Measurements from ENCODE around the gene AGK.

Gene AGK

GRCh38 chr7:141513720-141514119, 37.5 kb upstream of the AGK start:
- no peak overlapping the region for H3K18ac ChIP-seq (ENCODE audit: low read length)
- H3K56ac ChIP-seq (ENCODE audit: low read length) = no peak overlapping the region
- no peaks in the 10 kb centered on the region for H3K79me1 ChIP-seq (ENCODE audit: low read length)
- peaks cover 2% of the 10 kb centered on the region for H3K4me1 ChIP-seq (ENCODE audit: control insufficient read depth, low read depth, low read length)
- no peak overlapping the region for H2AK5ac ChIP-seq (ENCODE audit: low read length)
- H3K4me3 ChIP-seq (ENCODE audit: low read length) = no peak overlapping the region
- no peak overlapping the region for H4K5ac ChIP-seq (ENCODE audit: low read length)
- no CpG with 5 or more reads among the region's 1 CpG for WGBS (ENCODE audit: extremely low coverage, insufficient coverage, low lambda C conversion rate)
- H3K79me2 ChIP-seq (ENCODE audit: control insufficient read depth, insufficient read depth, low read length) = no peaks in the 10 kb centered on the region
- H2BK5ac ChIP-seq (ENCODE audit: low read length) = no peak overlapping the region
- H3K9ac ChIP-seq (ENCODE audit: low read length) = no peak overlapping the region
- no peak overlapping the region for H3K27ac ChIP-seq (ENCODE audit: low read depth, low read length)
- DNase-seq = no peak
- no peak overlapping the region for H4K8ac ChIP-seq (ENCODE audit: low read depth, low read length)
- no peaks in the 10 kb centered on the region for H3K27me3 ChIP-seq (ENCODE audit: insufficient read depth, low read length, poor library complexity)
- no peak overlapping the region for H2BK15ac ChIP-seq (replicated peaks; ENCODE audit: low read depth)
- H2BK120ac ChIP-seq (ENCODE audit: low read depth, low read length) = no peak overlapping the region
- H3K36me3 ChIP-seq (ENCODE audit: control insufficient read depth, insufficient read depth, low read length) = no peaks in the 10 kb centered on the region
- H3K4ac ChIP-seq (ENCODE audit: low read depth, low read length) = no peak overlapping the region
- no peak overlapping the region for H3K23ac ChIP-seq (ENCODE audit: low read length)
- no peak overlapping the region for H3K4me2 ChIP-seq (ENCODE audit: low read length)

DNA sequence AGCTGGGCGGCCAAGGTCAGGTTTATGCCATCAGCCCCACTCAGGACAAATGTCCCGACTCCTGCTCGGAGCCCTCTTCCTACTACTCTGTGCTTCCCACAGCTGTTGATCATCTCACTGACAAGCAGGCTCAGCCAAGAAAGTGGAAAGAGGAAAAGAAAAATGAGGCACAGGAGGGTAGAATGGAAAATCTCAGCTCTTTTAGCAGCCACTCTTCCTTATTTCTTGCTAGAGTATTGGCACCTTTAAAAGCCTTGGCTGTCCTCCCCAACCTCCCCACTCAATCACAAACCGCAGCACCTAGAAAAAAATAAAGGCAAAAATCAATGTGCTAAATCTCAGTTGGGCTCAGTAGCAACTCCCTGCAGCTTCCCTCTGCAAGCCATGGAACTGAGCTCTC, 35.3 kb upstream of the AGK start:
- no peak overlapping the region for H3K18ac ChIP-seq (ENCODE audit: low read length)
- H3K4me3 ChIP-seq (ENCODE audit: low read length) = no peak overlapping the region
- H3K36me3 ChIP-seq (ENCODE audit: control insufficient read depth, insufficient read depth, low read length) = no peaks in the 10 kb centered on the region
- no peak overlapping the region for H3K27ac ChIP-seq (ENCODE audit: low read depth, low read length)
- no peak overlapping the region for H2AK5ac ChIP-seq (ENCODE audit: low read length)
- H2BK5ac ChIP-seq (ENCODE audit: low read length) = no peak overlapping the region
- no peak overlapping the region for H3K4ac ChIP-seq (ENCODE audit: low read depth, low read length)
- H3K27me3 ChIP-seq (ENCODE audit: insufficient read depth, low read length, poor library complexity) = no peaks in the 10 kb centered on the region
- H4K8ac ChIP-seq (ENCODE audit: low read depth, low read length) = no peak overlapping the region
- H3K9ac ChIP-seq (ENCODE audit: low read length) = no peak overlapping the region
- H2BK120ac ChIP-seq (ENCODE audit: low read depth, low read length) = no peak overlapping the region
- no peak overlapping the region for H4K5ac ChIP-seq (ENCODE audit: low read length)
- H3K79me1 ChIP-seq (ENCODE audit: low read length) = no peaks in the 10 kb centered on the region
- peaks cover 1% of the 10 kb centered on the region for H3K4me1 ChIP-seq (ENCODE audit: control insufficient read depth, low read depth, low read length)
- no peak overlapping the region for H3K56ac ChIP-seq (ENCODE audit: low read length)
- no peak overlapping the region for H2BK15ac ChIP-seq (replicated peaks; ENCODE audit: low read depth)
- no peak overlapping the region for H3K23ac ChIP-seq (ENCODE audit: low read length)
- DNase-seq = no peak
- WGBS (ENCODE audit: extremely low coverage, insufficient coverage, low lambda C conversion rate) = no CpG with 5 or more reads among the region's 4 CpGs
- no peaks in the 10 kb centered on the region for H3K79me2 ChIP-seq (ENCODE audit: control insufficient read depth, insufficient read depth, low read length)
- no peak overlapping the region for H3K4me2 ChIP-seq (ENCODE audit: low read length)

GRCh38 chr7:141519623-141520022, 31.6 kb upstream of the AGK start:
- no peak overlapping the region for H3K9ac ChIP-seq (ENCODE audit: low read length)
- no peaks in the 10 kb centered on the region for H3K79me2 ChIP-seq (ENCODE audit: control insufficient read depth, insufficient read depth, low read length)
- H3K36me3 ChIP-seq (ENCODE audit: control insufficient read depth, insufficient read depth, low read length) = no peaks in the 10 kb centered on the region
- H3K4me3 ChIP-seq (ENCODE audit: low read length) = no peak overlapping the region
- no peak overlapping the region for H3K23ac ChIP-seq (ENCODE audit: low read length)
- WGBS (ENCODE audit: extremely low coverage, insufficient coverage, low lambda C conversion rate) = no CpG with 5 or more reads among the region's 4 CpGs
- H3K56ac ChIP-seq (ENCODE audit: low read length) = no peak overlapping the region
- H3K27me3 ChIP-seq (ENCODE audit: insufficient read depth, low read length, poor library complexity) = no peaks in the 10 kb centered on the region
- no peak overlapping the region for H3K18ac ChIP-seq (ENCODE audit: low read length)
- no peaks in the 10 kb centered on the region for H3K4me1 ChIP-seq (ENCODE audit: control insufficient read depth, low read depth, low read length)
- no peak for DNase-seq
- no peak overlapping the region for H3K4me2 ChIP-seq (ENCODE audit: low read length)
- H4K5ac ChIP-seq (ENCODE audit: low read length) = no peak overlapping the region
- no peaks in the 10 kb centered on the region for H3K79me1 ChIP-seq (ENCODE audit: low read length)
- no peak overlapping the region for H4K8ac ChIP-seq (ENCODE audit: low read depth, low read length)
- H2BK120ac ChIP-seq (ENCODE audit: low read depth, low read length) = no peak overlapping the region
- H3K4ac ChIP-seq (ENCODE audit: low read depth, low read length) = no peak overlapping the region
- no peak overlapping the region for H3K27ac ChIP-seq (ENCODE audit: low read depth, low read length)
- no peak overlapping the region for H2BK15ac ChIP-seq (replicated peaks; ENCODE audit: low read depth)
- no peak overlapping the region for H2AK5ac ChIP-seq (ENCODE audit: low read length)
- H2BK5ac ChIP-seq (ENCODE audit: low read length) = no peak overlapping the region

GRCh38 chr7:141522657-141523342, 28.4 kb upstream of the AGK start:
- H2AK5ac ChIP-seq (ENCODE audit: low read length) = no peak overlapping the region
- H3K4me2 ChIP-seq (ENCODE audit: low read length) = no peak overlapping the region
- no peak overlapping the region for H4K8ac ChIP-seq (ENCODE audit: low read depth, low read length)
- no peak overlapping the region for H2BK15ac ChIP-seq (replicated peaks; ENCODE audit: low read depth)
- no peak overlapping the region for H3K23ac ChIP-seq (ENCODE audit: low read length)
- no peak overlapping the region for H3K56ac ChIP-seq (ENCODE audit: low read length)
- H2BK120ac ChIP-seq (ENCODE audit: low read depth, low read length) = no peak overlapping the region
- peak; percentile 26 for DNase-seq
- no peaks in the 10 kb centered on the region for H3K79me2 ChIP-seq (ENCODE audit: control insufficient read depth, insufficient read depth, low read length)
- H2BK5ac ChIP-seq (ENCODE audit: low read length) = no peak overlapping the region
- H3K18ac ChIP-seq (ENCODE audit: low read length) = no peak overlapping the region
- H3K4me1 ChIP-seq (ENCODE audit: control insufficient read depth, low read depth, low read length) = no peaks in the 10 kb centered on the region
- no peaks in the 10 kb centered on the region for H3K27me3 ChIP-seq (ENCODE audit: insufficient read depth, low read length, poor library complexity)
- H3K36me3 ChIP-seq (ENCODE audit: control insufficient read depth, insufficient read depth, low read length) = no peaks in the 10 kb centered on the region
- H3K27ac ChIP-seq (ENCODE audit: low read depth, low read length) = no peak overlapping the region
- no peaks in the 10 kb centered on the region for H3K79me1 ChIP-seq (ENCODE audit: low read length)
- WGBS (ENCODE audit: extremely low coverage, insufficient coverage, low lambda C conversion rate) = no CpG with 5 or more reads among the region's 3 CpGs
- no peak overlapping the region for H3K9ac ChIP-seq (ENCODE audit: low read length)
- H4K5ac ChIP-seq (ENCODE audit: low read length) = no peak overlapping the region
- H3K4ac ChIP-seq (ENCODE audit: low read depth, low read length) = no peak overlapping the region
- H3K4me3 ChIP-seq (ENCODE audit: low read length) = no peak overlapping the region

- no peak overlapping the region for H3K4me2 ChIP-seq (ENCODE audit: low read length)
- H3K79me1 ChIP-seq (ENCODE audit: low read length) = no peaks in the 10 kb centered on the region
- no peak overlapping the region for H3K18ac ChIP-seq (ENCODE audit: low read length)
- no peaks in the 10 kb centered on the region for H3K27me3 ChIP-seq (ENCODE audit: insufficient read depth, low read length, poor library complexity)
- H4K8ac ChIP-seq (ENCODE audit: low read depth, low read length) = no peak overlapping the region
- no peak overlapping the region for H3K27ac ChIP-seq (ENCODE audit: low read depth, low read length)
- no peak overlapping the region for H3K56ac ChIP-seq (ENCODE audit: low read length)
- no peak overlapping the region for H2BK5ac ChIP-seq (ENCODE audit: low read length)
- no peaks in the 10 kb centered on the region for H3K79me2 ChIP-seq (ENCODE audit: control insufficient read depth, insufficient read depth, low read length)
- H3K9ac ChIP-seq (ENCODE audit: low read length) = no peak overlapping the region
- H3K23ac ChIP-seq (ENCODE audit: low read length) = no peak overlapping the region
- no peak overlapping the region for H3K4ac ChIP-seq (ENCODE audit: low read depth, low read length)
- no peaks in the 10 kb centered on the region for H3K36me3 ChIP-seq (ENCODE audit: control insufficient read depth, insufficient read depth, low read length)
- H4K5ac ChIP-seq (ENCODE audit: low read length) = no peak overlapping the region
- no peaks in the 10 kb centered on the region for H3K4me1 ChIP-seq (ENCODE audit: control insufficient read depth, low read depth, low read length)
- no peak for DNase-seq
- H2AK5ac ChIP-seq (ENCODE audit: low read length) = no peak overlapping the region
- no peak overlapping the region for H2BK15ac ChIP-seq (replicated peaks; ENCODE audit: low read depth)
- no peak overlapping the region for H3K4me3 ChIP-seq (ENCODE audit: low read length)
- H2BK120ac ChIP-seq (ENCODE audit: low read depth, low read length) = no peak overlapping the region
Measured at GRCh38 chr7:141525973-141526514, 25.2 kb upstream of the AGK start.

DNA sequence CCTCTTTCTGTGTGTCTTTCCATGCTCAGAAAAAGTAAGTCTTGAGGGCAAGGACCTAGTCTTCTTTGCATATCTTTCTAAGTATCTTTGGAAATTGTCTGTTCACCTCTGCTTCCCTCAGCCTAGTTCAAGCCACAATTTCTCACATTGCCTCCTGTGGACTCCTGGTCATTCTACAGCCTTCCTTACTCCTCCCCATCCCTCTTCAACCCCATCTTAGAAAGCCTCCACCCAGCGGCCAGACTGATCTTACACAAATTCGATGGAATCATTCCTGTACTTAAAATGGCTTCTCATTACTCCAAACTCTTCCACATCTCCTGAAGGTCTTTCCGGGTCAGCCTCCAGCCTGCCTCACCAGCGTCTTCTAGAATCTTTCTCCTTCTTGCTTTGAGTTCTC, 24.1 kb upstream of the AGK start:
- Histone ChIP-seq H3K79me2 (ENCODE audit: control insufficient read depth, insufficient read depth, low read length) (no peaks in the 10 kb centered on the region), H3K4ac (ENCODE audit: low read depth, low read length) (no peak overlapping the region), H3K27ac (ENCODE audit: low read depth, low read length) (no peak overlapping the region), H3K79me1 (ENCODE audit: low read length) (no peaks in the 10 kb centered on the region), H3K4me3 (ENCODE audit: low read length) (no peak overlapping the region), H2AK5ac (ENCODE audit: low read length) (no peak overlapping the region), H3K27me3 (ENCODE audit: insufficient read depth, low read length, poor library complexity) (no peaks in the 10 kb centered on the region), H4K5ac (ENCODE audit: low read length) (no peak overlapping the region), H3K23ac (ENCODE audit: low read length) (no peak overlapping the region), H3K36me3 (ENCODE audit: control insufficient read depth, insufficient read depth, low read length) (no peaks in the 10 kb centered on the region), H2BK5ac (ENCODE audit: low read length) (no peak overlapping the region), H3K4me1 (ENCODE audit: control insufficient read depth, low read depth, low read length) (no peaks in the 10 kb centered on the region), H2BK15ac (replicated peaks; ENCODE audit: low read depth) (no peak overlapping the region), H3K56ac (ENCODE audit: low read length) (no peak overlapping the region), H2BK120ac (ENCODE audit: low read depth, low read length) (no peak overlapping the region), H3K9ac (ENCODE audit: low read length) (no peak overlapping the region), H3K18ac (ENCODE audit: low read length) (no peak overlapping the region), H4K8ac (ENCODE audit: low read depth, low read length) (no peak overlapping the region), H3K4me2 (ENCODE audit: low read length) (no peak overlapping the region)
- no CpG with 5 or more reads among the region's 4 CpGs for WGBS (ENCODE audit: extremely low coverage, insufficient coverage, low lambda C conversion rate)
- no peak for DNase-seq
